Non-pigmented ciliary epithelial cell (primary cell): Measurements from ENCODE around the gene CRLF3.
"Not testable (repeated sequence)": the region's sequence is repeated elsewhere in the genome, so short reads cannot be mapped to it uniquely, and the experiment has no call there.

Experiments used
- DNase-seq: peaks from one replicate; pipeline ENCODE4 v3.0.0-alpha.2; 2010; ENCODE audit warnings: low read depth

The CRLF3 gene

DNA sequence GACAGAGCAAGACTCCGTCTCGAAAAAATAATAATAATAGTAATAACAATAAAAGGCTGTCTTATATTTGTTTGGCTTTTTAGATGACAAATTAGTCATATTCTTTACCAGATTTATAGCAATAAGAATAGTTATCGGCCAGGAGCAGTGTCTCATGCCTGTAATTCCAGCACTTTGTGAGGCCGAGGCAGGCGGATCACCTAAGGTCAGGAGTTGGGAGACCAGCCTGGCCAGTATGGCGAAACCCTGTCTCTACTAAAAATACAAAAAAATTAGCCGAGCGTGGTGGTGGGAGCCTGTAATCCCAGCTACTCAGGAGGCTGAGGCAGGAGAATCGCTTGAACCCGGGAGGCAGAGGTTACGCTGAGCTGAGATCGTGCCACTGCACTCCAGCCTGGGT, 10.3 kb downstream of the CRLF3 start:
- not testable (repeated sequence) for DNase-seq

DNA sequence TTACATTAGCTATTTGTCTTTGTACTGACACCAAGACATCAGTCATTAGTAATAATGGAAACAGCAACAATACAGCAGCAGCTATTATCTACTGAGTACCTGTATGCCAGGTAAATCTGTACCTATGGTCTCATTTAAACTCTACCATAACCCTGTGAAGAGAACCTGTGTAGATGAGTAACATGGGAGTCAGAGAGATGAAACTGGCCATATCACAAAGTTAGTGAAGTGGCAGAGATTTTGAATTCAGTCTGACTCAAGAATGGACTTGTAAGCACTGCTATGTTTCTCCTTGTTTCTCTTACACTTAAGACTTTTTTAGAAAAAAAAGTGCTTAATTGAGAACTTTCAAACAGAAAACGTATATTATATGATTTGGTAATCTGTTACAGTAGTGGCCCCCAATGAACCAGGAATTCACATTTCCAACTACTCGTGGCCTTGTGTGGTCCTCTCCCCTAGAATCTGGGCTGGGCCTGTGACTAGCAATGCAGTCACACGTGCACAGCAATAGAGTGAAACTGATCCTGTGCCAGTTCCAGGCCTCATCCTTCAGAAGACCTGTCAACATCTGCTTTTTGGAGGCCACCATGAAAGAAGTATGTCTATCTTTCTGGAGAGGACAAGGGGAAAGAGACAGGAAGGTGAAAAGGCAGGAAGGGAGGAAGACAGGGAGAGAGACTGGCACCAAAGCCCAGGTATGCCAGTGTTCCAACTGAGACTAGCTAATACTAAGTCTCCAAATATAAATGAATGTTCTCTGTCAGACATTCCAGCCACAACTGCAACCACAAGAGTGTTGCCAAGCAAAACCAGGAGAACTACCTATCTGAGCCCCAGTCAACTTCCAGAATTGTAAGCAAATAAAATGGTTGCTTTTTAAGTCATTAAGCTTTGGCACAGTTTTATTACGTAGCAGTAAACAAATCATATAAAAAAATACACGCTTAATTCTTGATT, 12.0 kb downstream of the CRLF3 start:
- DNase-seq = no peak

DNA sequence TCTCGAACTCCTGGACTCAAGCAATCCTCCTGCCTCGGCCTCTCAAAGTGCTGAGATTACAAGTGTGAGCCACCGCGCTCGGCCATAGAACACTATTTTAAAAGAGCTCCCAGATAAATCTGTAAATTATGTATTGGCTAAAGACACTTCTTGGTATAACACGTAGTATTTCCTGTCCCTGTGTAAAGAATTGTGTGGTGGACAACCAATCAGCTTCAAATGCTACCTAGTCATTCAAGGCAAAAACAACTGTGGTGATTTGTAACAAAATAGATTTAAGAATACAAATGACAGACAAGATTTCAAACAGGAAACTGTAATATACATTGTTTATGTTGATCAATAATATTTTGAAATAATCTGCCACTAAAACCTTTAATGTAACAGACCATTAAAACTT, 14.6 kb downstream of the CRLF3 start:
- no peak for DNase-seq

- no peak for DNase-seq
Observed at GRCh38 chr17:30808785-30809286, 15.7 kb downstream of the CRLF3 start.

DNA sequence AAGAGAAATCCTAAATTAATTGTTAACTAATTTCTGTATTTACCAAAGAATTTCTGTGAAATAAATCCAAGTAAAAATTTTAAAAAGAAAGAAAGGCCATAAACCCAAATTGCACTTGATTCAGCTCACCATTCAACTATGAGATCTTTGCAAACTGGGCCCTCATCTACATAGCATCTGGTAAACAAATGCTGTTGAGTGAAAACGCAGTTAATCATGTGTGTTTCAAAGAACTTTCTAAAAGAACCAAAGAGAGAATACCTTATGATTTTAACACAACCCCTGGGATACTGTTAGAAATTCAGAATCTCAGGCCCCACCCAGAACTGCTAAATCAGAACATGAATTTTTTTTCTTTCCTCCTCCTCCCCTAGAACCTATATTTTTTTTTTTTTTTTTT, 16.6 kb downstream of the CRLF3 start:
- no peak for DNase-seq

DNA sequence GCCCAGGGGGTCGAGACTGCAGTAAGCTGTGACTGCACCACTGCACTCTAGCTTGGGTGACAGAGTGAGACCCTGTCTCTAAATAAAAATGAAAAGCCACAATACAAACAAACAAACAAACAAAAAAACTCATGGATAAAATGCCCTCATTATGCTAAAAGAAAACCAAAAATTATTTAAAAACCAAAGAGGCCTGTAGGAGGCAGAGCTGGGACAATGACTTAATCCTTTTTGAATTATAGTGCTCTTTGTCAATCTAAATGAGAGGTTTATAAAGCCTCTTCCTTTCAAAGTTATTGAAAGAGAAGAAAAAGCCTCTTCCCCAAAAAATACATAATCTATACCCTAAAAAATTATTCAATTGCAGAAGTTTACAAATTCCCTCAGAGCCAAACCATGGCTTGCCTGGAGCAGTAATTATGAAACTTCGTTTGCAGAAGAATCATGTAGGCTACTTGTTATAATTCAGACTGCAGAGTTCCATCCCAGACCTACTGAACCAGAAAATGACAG, 18.5 kb downstream of the CRLF3 start:
- no peak for DNase-seq

DNA sequence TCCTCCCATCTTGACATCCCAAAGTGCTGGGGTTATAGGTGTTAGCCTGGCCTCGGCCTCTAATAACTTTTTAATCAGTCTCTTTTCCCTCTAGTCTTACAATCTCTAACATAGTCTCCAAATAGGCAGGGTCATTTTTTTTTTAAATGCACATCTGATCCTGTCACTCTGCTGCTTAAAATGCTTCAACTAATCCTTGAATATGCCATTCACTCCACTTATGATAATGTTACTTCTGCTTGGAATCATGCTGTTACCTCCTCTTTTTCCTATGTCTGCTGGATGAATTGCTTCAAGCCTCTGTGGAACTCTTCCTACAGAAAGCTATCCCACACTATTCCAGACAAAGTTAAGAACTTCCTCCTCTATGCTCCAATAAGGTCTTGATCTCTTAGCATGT, 22.8 kb downstream of the CRLF3 start:
- no peak for DNase-seq

DNA sequence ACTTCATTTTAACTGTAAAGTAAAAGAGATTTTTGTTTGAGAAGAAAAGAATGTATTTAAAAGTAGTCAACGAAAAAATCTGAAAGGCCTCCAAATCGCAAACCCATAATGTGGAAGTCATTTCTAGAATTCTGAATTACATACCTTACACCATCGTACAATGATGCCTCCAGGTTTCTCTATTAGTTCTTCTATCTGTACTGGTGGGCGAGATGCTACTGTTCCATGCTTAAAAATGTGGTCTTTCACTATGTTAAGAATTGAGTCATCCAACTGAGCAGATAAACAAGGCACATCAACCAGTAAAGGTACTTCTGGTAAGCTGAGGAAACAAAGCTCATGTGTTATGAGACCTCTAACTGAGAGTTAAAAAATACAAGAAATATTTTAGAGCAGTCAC, 28.5 kb downstream of the CRLF3 start:
- DNase-seq = no peak

DNA sequence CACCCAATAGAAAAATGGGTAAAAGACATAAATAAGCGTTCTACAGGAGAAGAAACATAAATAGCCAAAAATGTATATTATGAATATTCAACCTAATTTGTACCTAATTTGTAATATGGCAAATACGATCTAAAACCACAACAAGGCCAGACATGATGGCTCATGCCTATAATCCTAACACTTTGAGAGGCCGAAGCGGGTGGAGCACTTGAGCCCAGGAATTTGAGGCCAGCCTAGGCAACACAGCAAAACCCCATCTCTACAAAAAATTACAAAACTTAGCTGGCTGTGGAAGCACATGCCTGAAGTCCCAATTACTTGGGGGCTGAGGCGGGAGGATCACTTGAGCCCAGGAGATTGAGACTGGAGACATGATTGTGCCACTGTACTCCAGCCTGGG, 30.1 kb downstream of the CRLF3 start:
- DNase-seq = no peak

DNA sequence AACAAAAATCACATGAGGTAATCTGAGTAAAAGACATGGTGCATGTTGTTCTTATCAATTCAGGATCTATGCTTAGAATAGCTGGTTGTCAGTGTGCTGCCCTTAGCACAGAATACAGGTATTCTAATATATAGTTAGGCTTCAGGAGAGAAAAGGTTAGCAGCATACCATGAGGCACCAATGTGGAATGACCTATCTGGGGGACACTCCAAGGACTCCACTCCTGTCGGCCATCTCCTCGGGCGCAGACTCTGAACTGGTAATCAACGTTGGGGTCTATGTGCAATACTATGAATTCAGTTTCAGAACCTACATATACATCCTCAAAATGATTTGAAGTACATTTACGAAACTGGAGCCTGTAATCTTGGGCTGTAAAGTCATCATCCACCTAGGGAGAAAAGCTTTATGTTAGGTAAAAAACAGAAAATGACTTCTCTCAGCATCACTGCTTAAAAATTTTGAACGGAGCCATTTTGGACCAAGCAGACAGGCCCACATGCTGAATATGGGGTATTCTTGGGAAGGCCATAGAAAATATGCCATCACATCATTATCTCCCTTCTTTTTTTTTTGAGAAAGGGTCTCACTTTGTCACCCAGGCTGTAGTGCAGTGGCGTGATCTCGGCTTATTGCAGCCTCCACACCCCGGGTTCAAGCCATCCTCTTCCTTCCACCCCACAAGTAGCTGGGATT, 31.1 kb downstream of the CRLF3 start:
- no peak for DNase-seq

GRCh38 chr17:30790279-30790678, 34.2 kb downstream of the CRLF3 start:
- DNase-seq = no peak

- no peak for DNase-seq
Observed at GRCh38 chr17:30788918-30789317, 35.6 kb downstream of the CRLF3 start.

DNA sequence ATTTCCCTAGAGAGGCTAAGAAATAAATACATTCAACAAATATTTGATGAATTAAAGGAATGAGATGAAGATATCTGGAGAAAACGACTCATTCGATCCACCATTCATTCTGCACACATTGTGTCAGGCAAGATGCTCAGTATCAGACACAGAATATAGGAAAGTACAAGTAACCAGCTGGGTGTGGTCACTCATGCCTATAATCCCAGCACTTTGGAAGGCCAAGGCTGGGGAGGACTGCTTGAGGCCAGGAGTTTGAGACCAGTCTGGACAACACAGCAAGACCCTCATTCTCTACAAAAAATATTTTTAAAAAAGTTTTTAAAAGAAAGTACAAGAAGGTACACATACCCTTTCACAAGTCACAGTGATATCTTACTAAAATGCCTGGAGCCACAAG, 42.3 kb downstream of the CRLF3 start:
- DNase-seq = no peak

GRCh38 chr17:30780343-30780742, 44.1 kb downstream of the CRLF3 start:
- no peak for DNase-seq

DNA sequence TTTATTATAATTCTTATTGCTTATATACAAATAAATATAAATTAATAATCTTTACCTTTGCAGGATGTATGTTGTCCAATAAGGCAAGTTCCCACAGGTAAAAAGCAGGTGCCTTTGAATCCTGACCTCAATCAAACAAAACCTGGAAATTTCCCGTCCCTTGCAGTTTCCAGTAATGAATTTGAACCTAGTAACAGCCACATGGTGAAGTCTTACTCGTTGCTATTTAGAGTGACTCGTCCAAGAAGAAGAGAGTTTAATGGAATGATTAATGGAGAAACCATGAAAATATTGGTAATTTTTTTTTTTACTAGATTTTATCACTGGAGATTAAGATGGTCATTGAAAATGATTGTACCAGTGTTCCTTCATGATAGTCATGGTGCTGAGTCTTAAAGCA, 55.7 kb downstream of the CRLF3 start:
- not testable (repeated sequence) for DNase-seq

DNA sequence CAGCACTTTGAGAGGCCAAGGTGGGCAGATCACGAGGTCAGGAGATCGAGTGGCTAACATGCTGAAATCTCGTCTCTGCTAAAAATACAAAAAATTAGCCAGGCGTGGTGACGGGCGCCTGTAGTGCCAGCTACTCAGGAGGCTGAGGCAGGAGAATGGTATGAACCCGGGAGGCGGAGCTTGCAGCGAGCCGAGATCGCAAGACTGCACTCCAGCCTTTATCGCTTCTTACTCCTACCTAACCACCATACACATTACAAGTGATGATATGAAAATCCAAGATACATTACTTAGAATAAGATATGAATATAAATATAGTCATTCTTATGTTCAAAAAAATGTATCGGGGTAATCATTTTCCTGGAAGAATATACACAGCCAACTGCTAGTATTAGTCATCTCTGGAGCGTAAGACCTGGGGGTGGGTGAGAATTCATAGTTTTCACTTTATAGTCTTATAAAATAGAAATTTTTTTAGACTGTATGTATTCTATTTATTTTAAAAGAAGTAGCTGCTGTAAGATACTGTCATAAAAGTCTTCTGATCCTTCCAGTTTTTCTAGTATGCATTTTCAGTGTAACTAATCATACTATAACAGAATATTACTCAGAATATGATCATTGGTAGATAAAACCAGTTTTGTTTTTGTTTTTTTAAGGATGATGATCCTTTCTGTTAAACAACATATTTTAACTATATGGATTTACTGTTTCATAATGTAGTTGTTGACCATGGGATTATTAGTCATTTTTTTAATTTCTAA, 56.7 kb downstream of the CRLF3 start:
- DNase-seq = not testable (repeated sequence)

GRCh38 chr17:30761060-30761459, 63.4 kb downstream of the CRLF3 start:
- DNase-seq = no peak

DNA sequence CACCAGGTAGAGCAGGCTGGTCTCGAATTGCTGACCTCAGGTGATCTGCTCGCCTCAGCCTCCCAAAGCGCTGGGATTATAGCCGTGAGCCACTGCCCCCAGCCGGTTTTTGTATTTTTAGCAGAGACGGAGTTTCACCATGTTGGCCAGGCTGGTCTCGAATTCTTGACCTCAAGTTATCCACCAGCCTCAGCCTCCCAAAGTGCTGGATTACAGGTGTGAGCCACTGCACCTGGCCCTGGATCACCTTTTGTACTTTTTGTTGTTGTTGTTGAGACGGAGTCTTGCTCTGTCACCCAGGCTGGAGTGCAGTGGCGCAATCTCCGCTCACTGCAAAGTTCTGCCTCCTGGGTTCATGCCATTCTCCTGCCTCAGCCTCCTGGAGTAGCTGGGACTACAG, 71.2 kb downstream of the CRLF3 start:
- not testable (repeated sequence) for DNase-seq

DNA sequence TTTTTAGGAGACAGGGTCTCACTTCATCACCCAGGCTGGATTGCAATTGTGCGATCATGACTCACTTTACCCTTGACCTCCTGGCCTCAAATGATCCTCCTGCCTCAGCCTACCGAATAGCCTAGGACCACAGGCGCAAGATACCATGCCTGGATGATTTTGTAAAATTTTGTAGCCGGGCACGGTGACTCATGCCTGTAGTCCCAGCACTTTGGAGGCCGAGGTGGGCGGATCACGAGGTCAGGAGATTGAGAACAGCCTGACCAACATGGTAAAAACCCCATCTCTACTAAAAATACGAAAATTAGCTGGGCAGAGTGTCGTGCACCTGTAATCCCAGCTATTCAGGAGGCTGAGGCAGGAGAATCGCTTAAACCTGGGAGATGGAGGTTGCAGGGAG, 73.5 kb downstream of the CRLF3 start:
- DNase-seq = not testable (repeated sequence)

GRCh38 chr17:30747621-30748020, 76.9 kb downstream of the CRLF3 start:
- DNase-seq = not testable (repeated sequence)

- DNase-seq = not testable (repeated sequence)
Observed at GRCh38 chr17:30742669-30743068, 81.8 kb downstream of the CRLF3 start.

DNA sequence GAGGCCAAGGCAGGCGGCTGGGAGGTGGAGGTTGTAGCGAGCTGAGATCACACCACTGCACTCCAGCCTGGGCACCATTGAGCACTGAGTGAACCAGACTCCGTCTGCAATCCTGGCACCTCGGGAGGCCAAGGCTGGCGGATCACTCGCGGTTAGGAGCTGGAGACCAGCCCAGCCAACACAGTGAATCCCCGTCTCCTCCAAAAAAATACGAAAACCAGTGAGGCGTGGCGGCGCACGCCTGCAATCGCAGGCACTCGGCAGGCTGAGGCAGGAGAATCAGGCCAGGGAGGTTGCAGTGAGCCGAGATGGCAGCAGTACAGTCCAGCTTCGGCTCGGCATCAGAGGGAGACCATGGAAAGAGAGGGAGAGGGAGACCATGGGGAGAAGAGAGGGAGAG, 88.1 kb downstream of the CRLF3 start:
- DNase-seq = not testable (repeated sequence)
